ENCODE results near the gene SKIC2. TPM values are rescaled to one million over a fixed set of nuclear protein-coding genes. Genes with fewer than 3 reads are reported as not detected.
A peak's percentile ranks its signal among the peaks of the same experiment; 100 is the strongest.
"Not testable (repeated sequence)": the region's sequence is repeated elsewhere in the genome, so short reads cannot be mapped to it uniquely, and the experiment has no call there.

SKIC2 gene
- total and polyA plus RNA-seq, 2 experiments from 2014 or later, result 46.9 to 54.9 TPM

DNA sequence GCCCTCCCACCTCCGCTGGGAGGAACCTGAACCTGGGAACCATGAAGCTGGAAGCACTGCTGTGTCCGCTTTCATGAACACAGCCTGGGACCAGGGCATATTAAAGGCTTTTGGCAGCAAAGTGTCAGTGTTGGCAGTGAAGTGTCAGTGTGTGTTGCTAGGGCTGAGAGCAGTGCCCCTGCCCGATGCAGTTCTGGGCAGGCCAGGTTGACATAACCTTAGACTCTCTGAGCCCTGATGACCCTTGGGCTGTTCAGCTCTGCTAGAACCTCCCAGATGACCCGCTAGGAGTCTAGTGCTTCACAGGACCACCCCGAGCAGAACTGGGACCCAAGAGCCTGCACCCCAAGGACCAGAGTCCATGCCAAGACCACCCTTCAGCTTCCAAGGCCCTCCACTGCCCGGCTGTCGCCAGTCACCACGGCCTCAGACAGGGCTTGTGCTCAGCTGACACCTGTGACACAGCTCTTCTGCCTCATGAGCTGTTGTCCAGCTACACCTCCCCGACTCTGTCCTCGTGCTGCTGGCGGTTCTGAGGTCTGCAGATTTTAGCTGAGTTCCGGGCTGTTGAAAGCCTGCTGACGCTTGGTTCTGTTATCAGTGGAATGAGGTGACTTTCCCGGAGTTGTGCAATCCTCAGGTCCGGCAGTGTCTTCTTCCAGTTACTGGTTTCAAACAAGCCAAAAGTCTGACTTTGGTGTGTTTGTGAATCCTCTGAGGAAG lies 43.7 kb downstream of the SKIC2 start:
- H3K27me3 ChIP-seq (replicated peaks; ENCODE audit: insufficient read depth); H3K9me3 ChIP-seq (ENCODE audit: low read depth); H3K4me1 ChIP-seq (ENCODE audit: insufficient read depth); H3K9ac ChIP-seq; H3K79me2 ChIP-seq (ENCODE audit: insufficient read depth); DNase-seq; H3K4me3 ChIP-seq; H3K4me2 ChIP-seq (ENCODE audit: unreplicated experiment); H4K20me1 ChIP-seq (ENCODE audit: insufficient read depth); H3K27ac ChIP-seq; H2AFZ ChIP-seq; in situ Hi-C loops (cut with MboI); H3F3A ChIP-seq (ENCODE audit: insufficient read depth); H3K36me3 ChIP-seq (ENCODE audit: low read depth); H3K9me2 ChIP-seq (ENCODE audit: insufficient read depth): not testable (repeated sequence)
- WGBS, 2 experiments (ENCODE audit: low coverage in 1 of 2, low lambda C conversion rate in 2 of 2, missing lambda C conversion rate in 2 of 2), result no CpG with 5 or more reads among the region's 15 CpGs

DNA sequence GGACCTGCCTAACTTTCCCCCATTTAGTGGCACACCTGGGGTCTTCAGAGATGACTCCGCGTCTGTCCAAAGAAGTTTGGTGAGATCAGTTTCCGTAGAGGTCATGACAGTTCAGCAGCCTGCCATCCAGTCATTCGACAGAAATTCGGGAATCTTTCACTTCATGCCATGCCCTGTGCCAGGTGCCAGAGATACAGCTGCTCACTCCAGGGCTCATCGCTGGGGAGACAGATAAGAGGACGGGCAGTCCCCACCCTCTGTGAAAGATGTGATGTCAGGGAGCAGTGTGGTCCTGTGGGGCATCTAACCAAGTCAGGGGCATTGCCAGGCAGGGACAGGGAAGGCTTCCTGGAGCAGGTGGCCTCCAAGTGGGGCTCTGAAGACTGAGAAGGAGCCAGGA lies 44.3 kb downstream of the SKIC2 start:
- in situ Hi-C loops (cut with MboI); DNase-seq; H3K27me3 ChIP-seq (replicated peaks; ENCODE audit: insufficient read depth); H3K9ac ChIP-seq; H3K9me3 ChIP-seq (ENCODE audit: low read depth); H3K4me3 ChIP-seq; H3K36me3 ChIP-seq (ENCODE audit: low read depth); H4K20me1 ChIP-seq (ENCODE audit: insufficient read depth); H3K4me1 ChIP-seq (ENCODE audit: insufficient read depth); H3K9me2 ChIP-seq (ENCODE audit: insufficient read depth); H3K4me2 ChIP-seq (ENCODE audit: unreplicated experiment); H3F3A ChIP-seq (ENCODE audit: insufficient read depth); H2AFZ ChIP-seq; H3K27ac ChIP-seq; H3K79me2 ChIP-seq (ENCODE audit: insufficient read depth): not testable (repeated sequence)
- WGBS, 2 experiments (ENCODE audit: low coverage in 1 of 2, low lambda C conversion rate in 2 of 2, missing lambda C conversion rate in 2 of 2), result no CpG with 5 or more reads among the region's 7 CpGs

- H3K9me3 ChIP-seq (ENCODE audit: low read depth); H4K20me1 ChIP-seq (ENCODE audit: insufficient read depth); in situ Hi-C loops (cut with MboI); H3K9ac ChIP-seq; H3K79me2 ChIP-seq (ENCODE audit: insufficient read depth); H3K27me3 ChIP-seq (replicated peaks; ENCODE audit: insufficient read depth); H3K9me2 ChIP-seq (ENCODE audit: insufficient read depth); H3K36me3 ChIP-seq (ENCODE audit: low read depth); H3F3A ChIP-seq (ENCODE audit: insufficient read depth); H3K4me3 ChIP-seq; H3K27ac ChIP-seq; H3K4me2 ChIP-seq (ENCODE audit: unreplicated experiment); DNase-seq; H2AFZ ChIP-seq; H3K4me1 ChIP-seq (ENCODE audit: insufficient read depth): not testable (repeated sequence)
- 57 to 79% methylated on average over 2 to 4 of the region's 4 CpGs for WGBS, 2 experiments (ENCODE audit: low coverage in 1 of 2, low lambda C conversion rate in 2 of 2, missing lambda C conversion rate in 2 of 2)
Observed at GRCh38 chr6:32004393-32004792, 45.4 kb downstream of the SKIC2 start.

- not testable (repeated sequence) for H3K79me2 ChIP-seq (ENCODE audit: insufficient read depth)
- 71 to 75% methylated on average over 9 to 10 of the region's 13 CpGs for whole genome bisulfite sequencing, 2 experiments (ENCODE audit: low coverage in 1 of 2, low lambda C conversion rate in 2 of 2, missing lambda C conversion rate in 2 of 2)
Observed at GRCh38 chr6:32004864-32005537, 46.0 kb downstream of the SKIC2 start.

GRCh38 chr6:32005538-32005880 lies 46.5 kb downstream of the SKIC2 start:
- H3F3A ChIP-seq (ENCODE audit: insufficient read depth); H3K79me2 ChIP-seq (ENCODE audit: insufficient read depth); H3K4me2 ChIP-seq (ENCODE audit: unreplicated experiment); H3K27ac ChIP-seq; DNase-seq; H2AFZ ChIP-seq; H4K20me1 ChIP-seq (ENCODE audit: insufficient read depth); H3K9me3 ChIP-seq (ENCODE audit: low read depth); H3K27me3 ChIP-seq (replicated peaks; ENCODE audit: insufficient read depth); H3K9me2 ChIP-seq (ENCODE audit: insufficient read depth); H3K9ac ChIP-seq; H3K4me3 ChIP-seq; H3K36me3 ChIP-seq (ENCODE audit: low read depth); H3K4me1 ChIP-seq (ENCODE audit: insufficient read depth); in situ Hi-C loops (cut with MboI): not testable (repeated sequence)
- 63 to 64% methylated on average over 4 to 8 of the region's 9 CpGs for WGBS, 2 experiments (ENCODE audit: low coverage in 1 of 2, low lambda C conversion rate in 2 of 2, missing lambda C conversion rate in 2 of 2)

More at GRCh38 chr6:32004864-32005537, 46.0 kb downstream of the SKIC2 start:
- DNase-seq; H3K36me3 ChIP-seq (ENCODE audit: low read depth); H2AFZ ChIP-seq; H3K9me3 ChIP-seq (ENCODE audit: low read depth); H3K4me1 ChIP-seq (ENCODE audit: insufficient read depth); H3K4me2 ChIP-seq (ENCODE audit: unreplicated experiment); in situ Hi-C loops (cut with MboI); H3K4me3 ChIP-seq; H3K9ac ChIP-seq; H3K9me2 ChIP-seq (ENCODE audit: insufficient read depth); H3K27ac ChIP-seq; H3K27me3 ChIP-seq (replicated peaks; ENCODE audit: insufficient read depth); H4K20me1 ChIP-seq (ENCODE audit: insufficient read depth); H3F3A ChIP-seq (ENCODE audit: insufficient read depth): not testable (repeated sequence)

DNA sequence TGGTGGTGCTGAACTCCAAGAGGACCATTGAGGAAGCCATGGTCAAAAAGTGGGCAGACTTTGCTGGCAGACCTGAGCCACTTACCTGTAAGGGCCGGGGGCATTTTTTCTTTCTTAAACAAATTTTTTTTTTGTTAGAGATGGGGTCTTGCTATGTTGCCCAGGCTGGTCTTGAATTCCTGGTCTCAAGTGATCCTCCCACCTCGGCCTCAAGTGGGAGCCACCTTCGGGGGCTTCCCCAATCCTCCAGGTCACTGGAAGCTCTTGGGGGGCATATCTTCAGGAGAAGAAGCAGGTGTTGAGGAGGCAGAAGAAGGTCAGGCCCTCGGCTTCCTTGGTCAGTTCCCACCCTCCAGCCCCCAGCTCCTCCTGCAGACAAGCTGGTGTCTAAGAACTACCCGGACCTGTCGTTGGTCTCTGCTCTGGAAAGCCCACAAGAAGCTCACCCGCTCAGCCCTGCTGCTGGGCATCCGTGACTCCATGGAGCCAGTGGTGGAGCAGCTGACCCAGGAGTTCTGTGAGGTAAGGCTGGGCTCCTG lies 47.1 kb downstream of the SKIC2 start:
- 46 to 51% methylated on average over 6 to 7 of the region's 8 CpGs for WGBS, 2 experiments (ENCODE audit: low coverage in 1 of 2, low lambda C conversion rate in 2 of 2, missing lambda C conversion rate in 2 of 2)
- H2AFZ ChIP-seq; H3K79me2 ChIP-seq (ENCODE audit: insufficient read depth); H3K36me3 ChIP-seq (ENCODE audit: low read depth); H3K4me1 ChIP-seq (ENCODE audit: insufficient read depth); H4K20me1 ChIP-seq (ENCODE audit: insufficient read depth); H3K27ac ChIP-seq; H3K9me2 ChIP-seq (ENCODE audit: insufficient read depth); H3K27me3 ChIP-seq (replicated peaks; ENCODE audit: insufficient read depth); H3F3A ChIP-seq (ENCODE audit: insufficient read depth); H3K9me3 ChIP-seq (ENCODE audit: low read depth); H3K9ac ChIP-seq; H3K4me2 ChIP-seq (ENCODE audit: unreplicated experiment); H3K4me3 ChIP-seq; in situ Hi-C loops (cut with MboI): not testable (repeated sequence)
- DNase-seq, result peak; percentile 0

GRCh38 chr6:32007086-32007485 lies 48.1 kb downstream of the SKIC2 start:
- H3K9me3 ChIP-seq (ENCODE audit: low read depth); H3K4me2 ChIP-seq (ENCODE audit: unreplicated experiment); H3K9me2 ChIP-seq (ENCODE audit: insufficient read depth); H3K4me1 ChIP-seq (ENCODE audit: insufficient read depth); H3K9ac ChIP-seq; H3K27me3 ChIP-seq (replicated peaks; ENCODE audit: insufficient read depth); in situ Hi-C loops (cut with MboI); H3K36me3 ChIP-seq (ENCODE audit: low read depth); H4K20me1 ChIP-seq (ENCODE audit: insufficient read depth); H3K27ac ChIP-seq; H2AFZ ChIP-seq; H3F3A ChIP-seq (ENCODE audit: insufficient read depth); H3K4me3 ChIP-seq; H3K79me2 ChIP-seq (ENCODE audit: insufficient read depth): not testable (repeated sequence)
- DNase-seq, result peak; percentile 0
- WGBS, 2 experiments (ENCODE audit: low coverage in 1 of 2, low lambda C conversion rate in 2 of 2, missing lambda C conversion rate in 2 of 2), result 61 to 63% methylated on average over 12 of the region's 12 CpGs

Measured in GM23248 (cell line).